ENCODE results near the gene TIGD2.
"Not testable (repeated sequence)": the region's sequence is repeated elsewhere in the genome, so short reads cannot be mapped to it uniquely, and the experiment has no call there.

TIGD2 gene

GRCh38 chr4:89121387-89122068 lies 10.2 kb downstream of the TIGD2 start:
- no peak for DNase-seq

DNA sequence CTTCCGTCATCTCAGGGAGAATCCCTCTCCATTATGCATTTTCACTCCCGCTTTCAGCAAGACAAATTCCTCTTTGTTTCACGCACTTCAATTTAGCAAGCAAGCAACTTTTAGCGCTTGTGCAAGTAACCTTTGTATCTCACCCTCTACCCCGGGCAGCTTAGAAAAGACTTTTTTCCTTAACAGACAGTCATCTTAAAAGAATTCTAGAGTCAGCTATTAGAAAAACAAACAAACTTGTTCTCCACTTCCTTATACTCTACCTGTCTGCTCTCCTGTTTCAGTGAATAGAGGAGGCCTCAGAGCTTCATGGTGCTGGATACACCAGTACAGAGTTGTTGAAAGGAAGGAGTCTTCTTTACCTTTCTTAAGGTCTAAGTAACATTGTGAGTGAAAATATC lies 12.1 kb downstream of the TIGD2 start:
- no peak for DNase-seq

GRCh38 chr4:89125901-89126782 lies 14.8 kb downstream of the TIGD2 start:
- no peak for DNase-seq

- DNase-seq: peak; percentile 35
Measured at GRCh38 chr4:89129080-89129640, 17.8 kb downstream of the TIGD2 start.

DNA sequence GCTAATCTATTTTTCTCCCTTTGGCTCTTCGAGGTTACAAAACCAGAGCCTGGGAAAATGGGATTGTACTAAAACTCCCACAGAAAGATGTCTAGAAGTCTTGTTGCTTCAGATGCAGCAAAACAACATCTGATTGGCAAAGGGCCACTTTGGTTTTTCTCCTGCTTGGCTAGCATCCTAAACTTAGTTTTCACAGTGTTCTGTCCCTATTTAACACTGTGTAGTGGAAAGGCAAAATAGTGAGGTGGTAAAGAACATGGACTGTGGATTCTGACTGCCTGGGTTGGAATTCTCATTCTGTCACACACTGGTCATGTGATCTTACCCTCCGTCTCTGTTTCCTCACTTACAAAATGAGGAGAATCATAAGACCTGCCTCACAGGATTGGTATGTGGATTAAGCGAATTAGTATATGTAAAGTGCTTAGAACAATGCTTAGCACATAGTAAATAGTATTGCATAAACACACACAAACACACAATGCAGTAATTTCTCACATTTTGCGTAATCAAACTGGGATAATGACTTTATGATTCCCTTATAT lies 23.5 kb downstream of the TIGD2 start:
- DNase-seq: peak; percentile 79

DNA sequence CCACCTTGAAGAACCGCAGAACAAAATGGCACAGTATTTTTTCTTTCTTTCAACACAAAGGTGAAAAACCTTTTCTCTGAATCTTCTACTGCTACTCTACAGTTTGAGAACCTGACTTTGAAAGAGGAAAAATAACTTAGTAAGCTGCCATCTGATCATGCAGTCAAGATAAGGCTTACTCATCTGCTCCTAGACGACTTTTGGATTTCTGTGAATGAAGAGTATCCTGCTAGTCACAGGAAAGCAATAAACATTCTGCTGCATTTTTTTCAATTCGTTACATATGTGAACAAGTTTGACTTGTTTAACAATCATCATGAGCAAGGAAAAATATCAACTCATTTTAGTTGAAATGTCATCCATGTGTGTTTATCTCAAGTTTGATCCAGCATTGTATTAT lies 25.2 kb downstream of the TIGD2 start:
- peak; percentile 26 for DNase-seq

- no peak for DNase-seq
Measured at GRCh38 chr4:89137231-89137630, 25.9 kb downstream of the TIGD2 start.

GRCh38 chr4:89137695-89138094 lies 26.4 kb downstream of the TIGD2 start:
- no peak for DNase-seq

DNA sequence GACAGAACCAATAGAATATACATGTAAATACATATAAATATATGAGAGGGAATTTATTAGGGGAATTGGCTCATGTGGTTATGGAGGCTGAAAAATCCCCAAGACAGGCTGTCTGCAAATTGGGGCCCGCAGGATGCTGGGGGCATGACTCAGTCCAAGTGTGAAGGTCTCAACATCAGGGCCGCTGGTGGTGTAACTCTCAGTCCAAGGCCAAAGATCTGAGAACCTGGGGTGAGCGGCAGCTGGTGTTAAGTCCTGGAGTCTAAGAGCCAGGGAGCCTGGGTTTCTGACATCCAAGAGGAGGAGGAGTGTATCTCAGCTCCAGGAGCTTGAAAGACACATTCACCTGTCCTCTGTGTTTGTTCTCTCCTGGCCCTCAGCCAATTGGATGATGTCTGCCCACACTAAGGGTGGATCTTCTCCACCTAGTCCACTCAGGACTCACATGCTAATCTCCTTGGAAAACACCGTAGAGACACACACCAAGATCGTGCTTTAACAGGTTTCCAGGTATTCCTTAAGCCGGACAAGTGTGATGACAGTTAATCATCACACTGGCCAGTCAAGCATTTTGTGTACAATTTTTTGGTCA lies 28.9 kb downstream of the TIGD2 start:
- DNase-seq: no peak

DNA sequence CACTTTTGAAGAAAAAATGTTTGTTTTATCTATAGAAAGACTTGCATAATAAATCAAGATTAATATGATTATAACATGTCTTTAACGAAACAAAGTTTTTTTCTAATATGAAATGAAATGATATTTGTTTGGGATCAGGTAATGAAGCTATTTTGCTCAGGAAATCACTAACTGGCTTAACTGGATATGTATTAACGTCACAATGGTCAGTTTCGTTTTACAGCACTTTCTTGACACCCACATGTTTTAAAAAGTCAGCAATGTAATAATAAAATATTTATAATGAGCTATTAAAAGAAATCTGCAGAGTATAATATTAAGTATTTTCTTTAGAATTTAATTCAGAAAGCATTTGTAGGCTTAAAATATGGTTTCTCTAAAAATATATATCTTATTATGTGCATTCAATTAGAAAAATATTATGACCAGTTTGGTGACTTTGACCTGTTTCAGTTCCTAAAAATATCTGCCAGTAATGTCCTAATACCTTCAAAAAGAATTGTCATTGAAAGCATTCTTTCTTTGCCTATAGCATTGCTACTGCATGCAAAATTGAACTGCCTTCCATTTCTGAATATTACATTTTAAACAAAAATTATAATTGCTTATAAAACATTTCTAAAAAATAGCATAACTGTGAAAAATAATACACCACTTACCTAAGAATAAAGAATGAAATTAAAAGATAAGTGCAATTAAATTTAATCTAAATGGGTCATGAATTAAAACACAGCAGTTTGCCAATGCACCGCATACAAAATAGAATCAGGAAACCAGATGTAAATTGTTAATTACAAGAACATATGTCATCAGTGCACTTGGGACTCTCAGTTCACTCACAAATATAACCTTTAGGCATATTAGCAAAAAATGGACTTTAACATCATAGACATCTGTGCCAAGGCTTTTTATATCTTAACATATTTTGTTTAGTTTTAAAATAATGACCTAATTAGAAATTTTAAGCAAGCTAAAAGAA lies 31.6 kb downstream of the TIGD2 start:
- DNase-seq: no peak

- not testable (repeated sequence) for DNase-seq
Measured at GRCh38 chr4:89144652-89145051, 33.3 kb downstream of the TIGD2 start.

DNA sequence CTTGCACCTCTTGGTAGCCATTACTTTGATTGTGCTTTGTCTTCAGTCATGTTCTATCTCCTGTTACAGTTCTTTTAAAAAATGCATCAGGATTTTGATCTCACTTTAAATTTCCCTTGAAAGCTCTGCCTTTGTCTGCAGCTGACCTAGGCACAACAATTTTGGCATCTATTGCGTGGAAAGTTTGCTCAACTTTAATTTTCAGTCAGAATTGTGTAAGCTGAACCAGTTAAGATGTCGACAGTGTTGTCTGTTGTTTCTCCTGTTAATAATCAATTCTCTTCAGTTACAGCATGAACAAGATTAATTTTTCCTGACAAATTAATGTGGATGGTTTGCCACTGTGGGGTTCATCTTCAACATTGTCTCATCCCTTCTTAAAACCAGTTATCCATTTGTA lies 34.9 kb downstream of the TIGD2 start:
- no peak for DNase-seq

- DNase-seq: peak; percentile 12
Measured at GRCh38 chr4:89152972-89153371, 41.6 kb downstream of the TIGD2 start.

GRCh38 chr4:89156174-89156914 lies 45.0 kb downstream of the TIGD2 start:
- DNase-seq: no peak

DNA sequence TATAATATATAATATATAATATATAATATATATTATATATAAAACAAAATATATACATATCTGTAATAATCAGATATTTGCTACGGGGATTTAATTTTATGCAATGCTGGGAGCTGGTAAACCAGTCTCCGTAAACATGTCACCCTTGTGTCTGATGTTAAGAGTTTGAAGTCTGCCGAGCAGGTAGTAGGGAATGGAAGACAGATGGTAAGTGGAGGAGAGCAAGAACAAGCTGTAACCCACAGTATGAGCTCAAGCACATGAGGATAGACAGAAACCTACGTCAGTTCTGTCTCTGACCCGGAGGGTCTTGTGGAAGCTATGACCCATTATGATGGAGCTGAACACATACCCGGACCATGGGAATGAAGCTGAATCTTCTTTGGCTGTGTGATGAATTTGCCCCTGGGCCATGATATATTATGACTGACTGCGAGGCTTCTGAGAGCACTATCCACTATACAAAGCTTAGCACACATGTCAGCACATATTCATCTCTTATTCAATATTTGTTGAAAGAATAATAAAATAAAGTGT lies 46.2 kb downstream of the TIGD2 start:
- no peak for DNase-seq

DNA sequence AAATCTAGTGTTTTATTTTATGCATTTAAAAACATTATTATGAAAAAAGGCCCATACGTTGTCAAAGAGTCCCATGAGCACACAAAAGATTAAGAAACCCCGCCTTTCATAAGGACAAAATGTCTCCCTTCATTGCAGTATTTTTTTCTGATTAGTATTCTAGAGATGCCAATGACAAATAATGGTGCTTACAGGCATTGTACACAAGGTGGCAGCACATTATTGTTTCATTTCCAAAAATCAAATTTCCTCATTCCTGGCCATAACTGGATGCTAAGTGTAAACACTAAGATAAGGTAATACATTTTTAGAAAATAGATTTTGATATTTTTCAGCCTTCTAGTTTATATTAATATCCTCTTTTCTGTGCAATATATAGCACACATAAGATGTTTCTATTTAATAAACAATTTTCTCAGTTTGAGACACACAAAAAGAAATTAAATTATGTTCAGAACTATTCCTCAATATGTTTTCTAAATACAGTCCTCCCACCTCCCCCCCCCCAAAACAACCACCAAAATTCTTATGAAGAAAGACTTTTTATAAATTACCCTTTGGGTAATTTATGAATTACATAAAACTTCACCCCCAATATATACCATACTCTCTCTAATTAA lies 47.7 kb downstream of the TIGD2 start:
- peak; percentile 44 for DNase-seq

DNA sequence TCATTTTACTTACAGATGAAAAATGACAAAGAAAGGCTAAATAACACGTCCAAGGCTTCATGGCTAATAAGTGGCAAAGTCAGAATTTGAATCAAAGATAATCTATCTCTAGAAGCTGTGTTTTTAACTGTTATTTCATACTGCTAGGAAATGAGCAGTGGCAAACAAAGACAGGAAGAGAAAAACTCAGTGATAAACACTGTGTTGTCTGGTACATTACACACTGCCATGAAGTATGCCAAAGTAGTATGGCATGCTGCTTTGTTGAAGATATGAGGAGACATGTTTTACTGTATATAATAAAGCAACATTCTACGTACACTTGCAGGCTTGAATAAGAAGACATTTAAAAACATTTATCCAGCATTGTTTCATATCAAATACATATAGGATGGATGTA lies 49.5 kb downstream of the TIGD2 start:
- no peak for DNase-seq

GRCh38 chr4:89161841-89162240 lies 50.5 kb downstream of the TIGD2 start:
- DNase-seq: peak; percentile 5

DNA sequence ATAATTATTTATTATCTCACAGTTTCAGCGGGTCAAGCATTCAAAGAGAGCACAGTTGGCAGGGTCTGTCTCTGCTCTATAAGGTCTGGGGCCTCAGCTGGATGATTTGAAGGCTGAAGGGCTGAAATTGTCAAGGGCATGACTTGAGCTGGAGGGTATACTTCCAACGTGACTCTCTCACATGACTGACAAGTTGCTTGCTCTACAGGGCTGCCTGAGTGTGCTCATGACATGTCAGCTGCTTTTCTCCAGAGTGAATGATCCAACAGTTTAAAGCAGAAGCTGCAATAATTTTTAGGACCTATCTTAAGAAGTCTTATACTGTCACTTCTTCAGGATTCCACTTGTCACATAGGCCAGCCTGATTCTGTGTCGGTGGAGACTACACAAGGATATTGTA lies 51.2 kb downstream of the TIGD2 start:
- no peak for DNase-seq

DNA sequence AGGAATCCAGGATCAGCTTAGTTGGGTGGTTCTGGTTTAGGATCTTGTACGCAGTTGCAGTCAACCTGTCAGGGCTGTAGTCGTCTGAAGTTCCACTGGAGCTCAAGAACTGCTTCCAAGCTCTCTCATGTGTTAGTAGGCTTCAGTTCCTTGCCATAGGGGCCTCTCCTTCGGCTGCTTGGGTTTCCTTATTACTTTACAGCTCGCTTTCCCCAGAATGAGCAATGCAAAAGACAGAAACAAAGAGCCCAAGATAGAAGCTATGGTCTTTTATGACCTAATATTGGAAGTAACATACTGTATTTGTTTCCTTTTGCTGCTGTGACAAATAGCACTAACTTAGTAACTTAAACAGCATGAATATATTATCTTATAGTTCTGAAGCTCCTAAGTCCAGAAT lies 51.7 kb downstream of the TIGD2 start:
- no peak for DNase-seq

DNA sequence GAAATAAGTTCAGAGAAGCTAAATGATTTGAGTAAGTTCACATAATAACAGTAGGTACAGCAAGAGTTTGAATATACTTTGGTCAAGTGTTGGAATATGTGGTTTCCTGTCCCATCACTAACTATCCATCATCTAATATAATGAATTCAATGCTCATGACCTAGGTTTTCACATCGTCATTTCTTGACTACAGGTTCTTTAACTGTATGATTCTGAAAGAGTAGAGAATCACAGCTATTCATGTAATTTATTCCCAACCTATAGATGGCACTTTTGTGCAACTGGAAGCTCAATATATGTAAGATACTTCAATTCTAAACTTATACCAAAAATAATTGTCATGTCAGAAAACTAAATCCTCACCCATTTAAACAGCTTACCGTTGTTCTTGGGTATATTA lies 53.1 kb downstream of the TIGD2 start:
- no peak for DNase-seq

Data from fibroblast of skin of right quadriceps (primary cell).